Esophagus (tissue), 2 donors: ENCODE results near the gene ZC3H11A. TPM values are rescaled to one million over a fixed set of nuclear protein-coding genes. Genes with fewer than 3 reads are reported as not detected.

ENCODE experiments used
- H3K27ac ChIP-seq, 2 donors: one replicate each; pipeline ENCODE4 v1.5.1; 2013; ENCODE audit warnings: low read depth in 2 of 2, mild to moderate bottlenecking in 2 of 2, inconsistent platforms in 1 of 2, low read length in 1 of 2, moderate library complexity in 1 of 2
- H3K27me3 ChIP-seq, 2 donors: one replicate each; pipeline ENCODE4 v1.6.1; 2013; ENCODE audit warnings: low read length in 2 of 2, control low read depth in 1 of 2, mild to moderate bottlenecking in 1 of 2; ENCODE audit not compliant: insufficient read depth in 2 of 2, control insufficient read depth in 1 of 2
- H3K36me3 ChIP-seq, 2 donors: one replicate each; pipeline ENCODE4 v1.6.1; 2013; ENCODE audit warnings: low read length in 1 of 2; ENCODE audit not compliant: control insufficient read depth in 2 of 2, insufficient read depth in 2 of 2
- H3K4me1 ChIP-seq, 2 donors: one replicate each; pipeline ENCODE4 v1.6.1; 2013; ENCODE audit warnings: low read length in 1 of 2; ENCODE audit not compliant: control insufficient read depth in 2 of 2, insufficient read depth in 2 of 2
- H3K4me3 ChIP-seq, 2 donors: one replicate each; pipeline ENCODE4 v1.5.1; 2013; ENCODE audit warnings: low read length in 2 of 2, mild to moderate bottlenecking in 2 of 2, low read depth in 1 of 2, moderate library complexity in 1 of 2
- H3K9me3 ChIP-seq, 2 donors: one replicate each; pipeline ENCODE4 v1.6.1; 2013; ENCODE audit warnings: mild to moderate bottlenecking in 2 of 2, low read depth in 1 of 2, low read length in 1 of 2, moderate library complexity in 1 of 2; ENCODE audit not compliant: control insufficient read depth in 2 of 2, insufficient read depth in 1 of 2
- WGBS, 2 donors: extraction: QIAGEN DNeasy Blood & Tissue Kit; methylation state at CpG; one replicate each; pipeline ENCODE4 v1.1.7; 2013; 5-methylcytosine and 5-hydroxymethylcytosine counted together
- polyA plus RNA-seq, 2 donors: library from polyadenylated mRNA; stranded (reverse); fragments of 200-250 nt; gene quantifications; one replicate each; pipeline ENCODE4 v1.2.3, GENCODE V29; 2013
- donor health status: healthy with polysubstance abuse.
- donor health status: Bipolar disorder and iron deficiency.

The ZC3H11A gene
- polyA plus RNA-seq, 2 donors, result 35.8 to 38.3 TPM

DNA sequence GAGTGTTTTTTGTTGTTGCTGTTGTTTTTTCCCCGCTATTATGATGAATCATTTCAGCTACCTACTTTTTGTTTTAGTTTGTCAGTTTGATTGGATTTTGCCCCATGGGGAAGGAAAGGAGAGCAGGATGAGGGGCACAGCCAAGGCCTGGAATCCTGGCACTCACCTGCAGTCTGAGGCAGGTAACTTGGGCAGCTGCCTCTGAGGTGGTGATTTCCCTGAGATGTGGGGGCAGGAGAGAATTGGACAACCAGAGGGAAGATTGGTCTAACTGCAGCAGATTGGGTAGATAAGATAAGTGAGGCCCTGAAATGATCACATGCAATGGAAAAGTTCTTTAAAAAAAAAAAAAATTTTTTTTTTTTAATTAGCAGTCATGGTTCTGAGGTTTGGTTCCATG is 31.9 kb upstream of the ZC3H11A start:
- H3K36me3 ChIP-seq, result no peaks in the 10 kb centered on the region
- no peaks in the 10 kb centered on the region for H3K4me1 ChIP-seq
- no peak overlapping the region for H3K27ac ChIP-seq
- 80 to 88% methylated on average over 1 of the region's 1 CpG for WGBS, 2 donors
- no peak overlapping the region for H3K4me3 ChIP-seq
- no peaks in the 10 kb centered on the region for H3K9me3 ChIP-seq
- no peaks in the 10 kb centered on the region for H3K27me3 ChIP-seq

GRCh38 chr1:203764105-203765028 is 31.1 kb upstream of the ZC3H11A start:
- H3K27ac ChIP-seq, result peak overlapping the region; percentile 50 to 59
- no peaks in the 10 kb centered on the region for H3K9me3 ChIP-seq
- H3K36me3 ChIP-seq, result no peaks in the 10 kb centered on the region
- no peak overlapping the region for H3K4me3 ChIP-seq
- no peaks in the 10 kb centered on the region for H3K27me3 ChIP-seq
- 73 to 82% methylated on average over 3 of the region's 3 CpGs for WGBS, 2 donors
- no peaks in the 10 kb centered on the region for H3K4me1 ChIP-seq

DNA sequence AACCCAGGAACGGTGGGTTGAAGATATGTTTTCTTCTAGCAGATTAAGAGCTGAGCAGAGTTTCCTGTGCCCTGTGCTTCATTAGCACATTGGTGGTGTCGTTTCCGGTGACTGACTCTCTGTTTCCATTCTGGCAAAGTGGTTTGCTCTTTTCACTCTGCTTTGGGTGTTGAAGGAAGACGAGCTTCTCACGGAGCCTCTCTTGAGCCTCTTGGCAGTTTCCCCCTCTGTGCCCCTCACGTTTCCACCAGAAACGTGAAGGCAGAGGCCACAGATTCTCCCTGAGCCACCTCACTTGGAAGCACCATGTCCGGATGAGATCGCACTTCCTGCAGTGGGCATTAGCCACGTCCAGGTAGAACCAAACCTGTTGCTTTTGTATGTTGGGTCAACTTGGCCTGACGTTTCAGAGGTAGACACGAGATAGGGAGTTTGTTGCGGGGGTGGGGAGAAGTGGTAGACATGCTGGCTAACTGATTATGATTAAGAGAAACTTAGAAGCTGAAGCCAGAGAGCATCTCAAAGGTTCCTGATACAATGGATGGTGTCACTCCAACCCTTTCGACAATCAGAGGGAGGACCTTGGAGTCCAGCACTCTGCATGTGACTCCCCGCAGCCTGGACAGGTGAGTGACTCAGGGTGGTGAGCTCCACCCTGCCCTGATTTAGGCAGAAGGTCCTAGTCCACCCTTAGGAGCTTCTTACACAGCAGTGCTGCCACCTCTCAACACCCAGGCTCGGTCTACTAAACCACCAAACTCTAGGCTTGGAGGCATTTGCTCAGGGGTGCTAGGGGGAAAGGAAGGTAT is 30.2 kb upstream of the ZC3H11A start, which contains the start of gene LAX1:
TSS of gene LAX1 (plus strand) at position 155 of the 809 bp plus-strand sequence. CDS start at position 538, 383 bp downstream.
- H3K36me3 ChIP-seq, result no peaks in the 10 kb centered on the region
- H3K4me3 ChIP-seq, result peak within 1 kb of the TSS in 1 of 2 donors; percentile 26
- H3K27ac ChIP-seq, result peak within 1 kb of the TSS; percentile 59 to 73
- H3K27me3 ChIP-seq, result no peaks in the 10 kb centered on the region
- H3K4me1 ChIP-seq, result no peaks in the 10 kb centered on the region
- no peaks in the 10 kb centered on the region for H3K9me3 ChIP-seq
- WGBS, 2 donors, result 61 to 68% methylated on average over 16 of the region's 16 CpGs

DNA sequence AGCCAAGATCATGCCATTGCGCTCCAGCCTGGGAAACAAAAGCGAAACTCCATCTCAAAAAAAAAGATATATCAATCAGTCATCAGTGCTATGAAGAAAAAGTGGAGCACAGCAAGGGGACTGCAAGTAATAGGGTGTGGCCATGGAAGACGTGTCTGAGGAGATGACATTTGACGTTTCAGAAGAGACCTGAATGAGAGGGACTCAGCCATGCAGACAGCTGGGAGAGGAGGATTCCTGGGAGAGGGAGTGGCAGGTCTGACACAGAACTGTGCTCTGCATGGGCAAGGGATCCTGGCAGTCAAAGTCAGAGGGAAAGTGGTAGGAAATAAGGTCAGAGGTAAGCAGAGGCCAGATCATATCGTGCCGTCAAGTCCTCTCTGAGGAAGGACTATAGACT is 27.2 kb upstream of the ZC3H11A start:
- H3K4me1 ChIP-seq, result peaks cover 0 to 3% of the 10 kb centered on the region in 2 donors
- H3K9me3 ChIP-seq, result no peaks in the 10 kb centered on the region
- H3K36me3 ChIP-seq, result no peaks in the 10 kb centered on the region
- no peak overlapping the region for H3K4me3 ChIP-seq
- H3K27me3 ChIP-seq, result no peaks in the 10 kb centered on the region
- peak overlapping the region in 1 of 2 donors; percentile 50 for H3K27ac ChIP-seq
- WGBS, 2 donors, result 58 to 64% methylated on average over 6 of the region's 6 CpGs

DNA sequence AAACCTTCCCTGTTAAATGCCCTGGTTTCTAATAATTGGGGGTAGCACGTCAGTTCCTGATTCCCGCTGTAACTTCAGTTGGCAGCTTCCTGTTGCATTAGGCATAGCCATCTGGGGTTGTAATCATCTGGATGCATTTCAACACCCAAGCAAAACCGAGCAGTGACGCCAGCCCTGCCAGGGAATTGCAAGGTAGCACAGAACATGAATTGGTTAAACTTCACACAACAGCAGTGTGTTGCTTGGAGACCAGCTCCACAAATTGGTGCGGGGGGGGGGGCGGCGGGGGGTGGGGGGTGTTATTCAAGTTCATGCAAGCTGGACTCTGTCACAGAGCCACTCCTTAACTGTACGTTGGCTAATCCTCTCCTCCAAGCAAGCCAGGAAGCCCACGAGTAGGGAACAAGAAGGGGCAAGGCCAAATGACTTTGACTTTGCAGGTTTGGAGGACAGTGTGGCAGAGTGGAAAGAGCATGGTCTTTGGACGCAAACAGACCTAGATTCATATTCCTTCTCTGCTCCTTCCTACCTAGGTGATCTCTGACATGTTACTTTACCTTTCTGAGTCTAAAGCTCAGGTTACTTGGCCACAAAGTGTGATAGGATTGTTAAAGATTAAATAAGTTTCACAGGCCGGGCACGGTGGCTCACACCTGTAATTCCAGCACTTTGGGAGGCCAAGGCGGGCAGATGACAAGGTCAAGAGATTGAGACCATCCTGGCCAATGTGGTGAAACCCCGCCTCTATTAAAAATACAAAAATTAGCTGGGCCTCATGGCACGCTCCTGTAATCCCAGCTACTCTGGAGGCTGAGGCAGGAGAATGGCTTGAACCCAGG is 25.7 kb upstream of the ZC3H11A start:
- Histone ChIP-seq H3K4me3 (no peak overlapping the region), H3K9me3 (no peaks in the 10 kb centered on the region), H3K27ac (peak overlapping the region; percentile 58 to 66), H3K4me1 (peaks cover 0 to 3% of the 10 kb centered on the region in 2 donors), H3K27me3 (no peaks in the 10 kb centered on the region), H3K36me3 (no peaks in the 10 kb centered on the region)
- WGBS, 2 donors, result 30 to 32% methylated on average over 15 of the region's 15 CpGs

DNA sequence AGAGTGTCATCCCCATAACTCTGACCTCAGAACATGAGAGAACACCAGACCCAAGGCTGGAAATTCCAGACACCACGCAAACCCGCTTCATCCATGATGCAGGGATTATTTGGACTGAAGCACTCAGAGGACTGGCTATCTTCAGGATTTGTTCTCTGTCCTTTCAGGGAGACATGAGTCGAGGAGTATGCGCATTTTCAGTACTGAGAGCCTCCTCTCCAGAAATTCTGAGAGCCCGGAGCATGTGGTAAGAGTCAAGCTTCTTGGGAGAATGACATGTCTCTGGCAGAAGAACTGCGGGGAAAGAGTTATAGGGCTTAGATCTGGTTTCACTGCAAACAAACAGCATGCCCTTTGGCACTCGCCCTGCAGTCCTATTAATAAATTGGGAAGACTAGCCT is 23.5 kb upstream of the ZC3H11A start:
- no peak overlapping the region for H3K4me3 ChIP-seq
- peaks cover 0 to 3% of the 10 kb centered on the region in 2 donors for H3K4me1 ChIP-seq
- no peaks in the 10 kb centered on the region for H3K9me3 ChIP-seq
- no peaks in the 10 kb centered on the region for H3K36me3 ChIP-seq
- no peak overlapping the region for H3K27ac ChIP-seq
- 56 to 62% methylated on average over 7 of the region's 7 CpGs for WGBS, 2 donors
- no peaks in the 10 kb centered on the region for H3K27me3 ChIP-seq

- H3K9me3 ChIP-seq, result no peaks in the 10 kb centered on the region
- H3K4me1 ChIP-seq, result peaks cover 0 to 3% of the 10 kb centered on the region in 2 donors
- WGBS, 2 donors, result 96 to 98% methylated on average over 1 of the region's 1 CpG
- H3K36me3 ChIP-seq, result no peaks in the 10 kb centered on the region
- no peaks in the 10 kb centered on the region for H3K27me3 ChIP-seq
- no peak overlapping the region for H3K27ac ChIP-seq
- H3K4me3 ChIP-seq, result no peak overlapping the region
Observed at GRCh38 chr1:203772836-203773235, 22.6 kb upstream of the ZC3H11A start.

DNA sequence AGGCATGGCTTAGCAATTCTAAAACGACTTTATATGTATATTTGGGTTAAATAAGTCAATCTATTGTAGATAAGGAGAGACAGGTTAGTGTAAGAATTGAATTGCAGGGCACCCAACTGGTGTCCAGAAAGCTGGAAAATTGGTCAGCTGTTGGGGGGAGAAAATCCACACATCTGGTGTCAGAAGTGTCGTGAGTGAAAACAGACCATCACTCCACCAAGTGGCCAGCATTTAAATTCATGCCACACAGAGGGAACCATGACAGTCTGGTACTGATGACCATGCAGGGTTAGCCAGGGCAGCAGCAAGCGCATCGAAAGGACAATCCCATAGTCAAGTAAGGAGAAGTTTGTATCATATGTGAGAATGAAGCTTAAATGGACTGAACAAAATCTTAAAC is 18.8 kb upstream of the ZC3H11A start:
- Histone ChIP-seq H3K4me3 (no peak overlapping the region), H3K36me3 (no peaks in the 10 kb centered on the region), H3K27me3 (no peaks in the 10 kb centered on the region), H3K27ac (no peak overlapping the region), H3K4me1 (peaks cover 0 to 3% of the 10 kb centered on the region in 2 donors), H3K9me3 (no peaks in the 10 kb centered on the region)
- 60 to 64% methylated on average over 4 of the region's 4 CpGs for WGBS, 2 donors

- H3K27ac ChIP-seq, result no peak overlapping the region
- H3K9me3 ChIP-seq, result no peaks in the 10 kb centered on the region
- WGBS, 2 donors, result 76 to 85% methylated on average over 3 of the region's 3 CpGs
- no peaks in the 10 kb centered on the region for H3K36me3 ChIP-seq
- H3K4me3 ChIP-seq, result no peak overlapping the region
- H3K4me1 ChIP-seq, result no peaks in the 10 kb centered on the region
- H3K27me3 ChIP-seq, result no peaks in the 10 kb centered on the region
Observed at GRCh38 chr1:203777596-203777995, 17.8 kb upstream of the ZC3H11A start.
